ENCODE data around the gene SPDYE9. TPM values are rescaled to one million over a fixed set of nuclear protein-coding genes. Genes with fewer than 3 reads are reported as not detected.
"Not testable (repeated sequence)": the region's sequence is repeated elsewhere in the genome, so short reads cannot be mapped to it uniquely, and the experiment has no call there.

The SPDYE9 gene
- total RNA-seq (2014; rRNA removed; shearing (Covaris generic)), result not detected in 2 replicates

GRCh38 chr7:73085938-73086337 lies at the start of gene SPDYE9:
Gene SPDYE9, minus strand, starts transcription at chr7:73086038. Its CDS starts 1,800 bp downstream, at chr7:73084238.
- not testable (repeated sequence) for H3K4me3 ChIP-seq (ENCODE audit: insufficient read depth, low read depth, low read length); H3K27me3 ChIP-seq (ENCODE audit: control insufficient read depth, insufficient read depth, low read length); DNase-seq; H3K36me3 ChIP-seq (replicated peaks; ENCODE audit: control insufficient read depth, insufficient read depth, low read length)

- DNase-seq; H3K27me3 ChIP-seq (ENCODE audit: control insufficient read depth, insufficient read depth, low read length); H3K36me3 ChIP-seq (replicated peaks; ENCODE audit: control insufficient read depth, insufficient read depth, low read length); H3K4me3 ChIP-seq (ENCODE audit: insufficient read depth, low read depth, low read length): not testable (repeated sequence)
These were observed 49.0 kb upstream of the SPDYE9 start for GRCh38 chr7:73134866-73135265.

GRCh38 chr7:73132651-73133217 lies 46.9 kb upstream of the SPDYE9 start:
- not testable (repeated sequence) for H3K36me3 ChIP-seq (replicated peaks; ENCODE audit: control insufficient read depth, insufficient read depth, low read length); DNase-seq; H3K4me3 ChIP-seq (ENCODE audit: insufficient read depth, low read depth, low read length); H3K27me3 ChIP-seq (ENCODE audit: control insufficient read depth, insufficient read depth, low read length)

- H3K27me3 ChIP-seq (ENCODE audit: control insufficient read depth, insufficient read depth, low read length); H3K4me3 ChIP-seq (ENCODE audit: insufficient read depth, low read depth, low read length); H3K36me3 ChIP-seq (replicated peaks; ENCODE audit: control insufficient read depth, insufficient read depth, low read length); DNase-seq: not testable (repeated sequence)
These were observed 44.8 kb upstream of the SPDYE9 start for GRCh38 chr7:73130612-73131011.

- not testable (repeated sequence) for DNase-seq; H3K4me3 ChIP-seq (ENCODE audit: insufficient read depth, low read depth, low read length); H3K36me3 ChIP-seq (replicated peaks; ENCODE audit: control insufficient read depth, insufficient read depth, low read length); H3K27me3 ChIP-seq (ENCODE audit: control insufficient read depth, insufficient read depth, low read length)
These were observed 38.3 kb upstream of the SPDYE9 start for GRCh38 chr7:73124126-73124525.

- H3K27me3 ChIP-seq (ENCODE audit: control insufficient read depth, insufficient read depth, low read length); H3K36me3 ChIP-seq (replicated peaks; ENCODE audit: control insufficient read depth, insufficient read depth, low read length); H3K4me3 ChIP-seq (ENCODE audit: insufficient read depth, low read depth, low read length); DNase-seq: not testable (repeated sequence)
These were observed 37.1 kb upstream of the SPDYE9 start for GRCh38 chr7:73122778-73123447.

GRCh38 chr7:73118155-73118554 lies 32.3 kb upstream of the SPDYE9 start:
- not testable (repeated sequence) for H3K36me3 ChIP-seq (replicated peaks; ENCODE audit: control insufficient read depth, insufficient read depth, low read length); DNase-seq; H3K27me3 ChIP-seq (ENCODE audit: control insufficient read depth, insufficient read depth, low read length); H3K4me3 ChIP-seq (ENCODE audit: insufficient read depth, low read depth, low read length)

GRCh38 chr7:73057811-73058210 lies 28.0 kb downstream of the SPDYE9 start, which contains the start of gene SPDYE11:
Gene SPDYE11, minus strand, starts transcription at chr7:73057911. Its CDS starts 1,800 bp downstream, at chr7:73056111.
- H3K4me3 ChIP-seq (ENCODE audit: insufficient read depth, low read depth, low read length); DNase-seq; H3K27me3 ChIP-seq (ENCODE audit: control insufficient read depth, insufficient read depth, low read length); H3K36me3 ChIP-seq (replicated peaks; ENCODE audit: control insufficient read depth, insufficient read depth, low read length): not testable (repeated sequence)

GRCh38 chr7:73029666-73030065 lies 56.2 kb downstream of the SPDYE9 start, which contains the start of gene SPDYE8:
Gene SPDYE8, minus strand, starts transcription at chr7:73029766. Its CDS starts 1,800 bp downstream, at chr7:73027966.
- not testable (repeated sequence) for H3K27me3 ChIP-seq (ENCODE audit: control insufficient read depth, insufficient read depth, low read length); H3K36me3 ChIP-seq (replicated peaks; ENCODE audit: control insufficient read depth, insufficient read depth, low read length)

More at GRCh38 chr7:73029666-73030065, 56.2 kb downstream of the SPDYE9 start, which contains the start of gene SPDYE8:
- not testable (repeated sequence) for H3K4me3 ChIP-seq (ENCODE audit: insufficient read depth, low read depth, low read length); DNase-seq

Other genes starting within 250 kb of the SPDYE9 start
- gene POM121, start 160.9 kb downstream of the SPDYE9 start, total RNA-seq (2014; rRNA removed; shearing (Covaris generic)), result 10.7 and 11.3 TPM in 2 replicates
- not detected in 2 replicates for gene TRIM74, start 116.6 kb downstream of the SPDYE9 start, total RNA-seq (2014; rRNA removed; shearing (Covaris generic))
- gene SPDYE8, start 56.3 kb downstream of the SPDYE9 start, total RNA-seq (2014; rRNA removed; shearing (Covaris generic)), result not detected in 2 replicates
- gene SPDYE11, start 28.1 kb downstream of the SPDYE9 start, total RNA-seq (2014; rRNA removed; shearing (Covaris generic)), result not detected in 2 replicates
- 69.1 and 90.9 TPM in 2 replicates for gene NSUN5, start 222.8 kb upstream of the SPDYE9 start, total RNA-seq (2014; rRNA removed; shearing (Covaris generic))
- gene TRIM50, start 242.0 kb upstream of the SPDYE9 start, total RNA-seq (2014; rRNA removed; shearing (Covaris generic)), result 0.11 TPM in 1 of 2 replicates, not detected in the other
- 0.10 TPM in 1 of 2 replicates, not detected in the other for gene FKBP6, start 242.1 kb upstream of the SPDYE9 start, total RNA-seq (2014; rRNA removed; shearing (Covaris generic))

Data from H7 (cell line).